ENCODE data around the gene MYORG.
"Not testable (repeated sequence)": the region's sequence is repeated elsewhere in the genome, so short reads cannot be mapped to it uniquely, and the experiment has no call there.

MYORG gene

GRCh38 chr9:34370335-34370969, 6.2 kb downstream of the MYORG start:
- no peak for ATAC-seq
- TF ChIP-seq POU6F1 (CRISPR knock-in tag; IDR thresholded peaks at IDR 0.05; ENCODE audit: borderline replicate concordance, low read depth): no peak
- no peak for TF ChIP-seq CSRNP3 (CRISPR knock-in tag; IDR thresholded peaks at IDR 0.05)
- TF ChIP-seq TSHZ2 (CRISPR knock-in tag; IDR thresholded peaks at IDR 0.05): no peak
- TF ChIP-seq ESRRG (CRISPR knock-in tag; IDR thresholded peaks at IDR 0.05): no peak
- no peak for TF ChIP-seq RARB (CRISPR knock-in tag; IDR thresholded peaks at IDR 0.05)
- TF ChIP-seq CSDC2 (CRISPR knock-in tag; IDR thresholded peaks at IDR 0.05): no peak

GRCh38 chr9:34369636-34370035, 7.1 kb downstream of the MYORG start:
- TF ChIP-seq PATZ1 (CRISPR knock-in tag; IDR thresholded peaks at IDR 0.05; ENCODE audit: borderline replicate concordance) (no peak), OSR1 (CRISPR knock-in tag; IDR thresholded peaks at IDR 0.05) (no peak), ZFP30 (CRISPR knock-in tag; IDR thresholded peaks at IDR 0.05) (no peak), PPARA (CRISPR knock-in tag; IDR thresholded peaks at IDR 0.05; ENCODE audit: borderline replicate concordance) (no peak), ESRRG (CRISPR knock-in tag; IDR thresholded peaks at IDR 0.05) (no peak), ZC3H10 (CRISPR knock-in tag; IDR thresholded peaks at IDR 0.05) (no peak), SNAI2 (CRISPR knock-in tag; IDR thresholded peaks at IDR 0.05) (no peak), ZNF565 (CRISPR knock-in tag; conservative IDR thresholded peaks at IDR 0.05; ENCODE audit: low read depth) (no peak), GLIS3 (CRISPR knock-in tag; IDR thresholded peaks at IDR 0.05) (no peak), ZNF70 (CRISPR knock-in tag; IDR thresholded peaks at IDR 0.05) (no peak), ARNTL (CRISPR knock-in tag; IDR thresholded peaks at IDR 0.05; ENCODE audit: borderline replicate concordance, low read depth) (no peak), RARB (CRISPR knock-in tag; IDR thresholded peaks at IDR 0.05) (no peak)
- ATAC-seq: no peak

- not testable (repeated sequence) for ATAC-seq
Observed at GRCh38 chr9:34368796-34369195, 7.9 kb downstream of the MYORG start.

- not testable (repeated sequence) for ATAC-seq
Observed at GRCh38 chr9:34367751-34368410, 8.8 kb downstream of the MYORG start.

GRCh38 chr9:34366365-34366764, 10.3 kb downstream of the MYORG start:
- ATAC-seq: no peak
- TF ChIP-seq ZC3H10 (CRISPR knock-in tag; IDR thresholded peaks at IDR 0.05) (no peak), PPARA (CRISPR knock-in tag; IDR thresholded peaks at IDR 0.05; ENCODE audit: borderline replicate concordance) (no peak), ESRRG (CRISPR knock-in tag; IDR thresholded peaks at IDR 0.05) (no peak), GLIS3 (CRISPR knock-in tag; IDR thresholded peaks at IDR 0.05) (no peak), TCF4 (CRISPR knock-in tag; IDR thresholded peaks at IDR 0.05; ENCODE audit: borderline replicate concordance) (no peak), POU6F1 (CRISPR knock-in tag; IDR thresholded peaks at IDR 0.05; ENCODE audit: borderline replicate concordance, low read depth) (no peak), TSHZ2 (CRISPR knock-in tag; IDR thresholded peaks at IDR 0.05) (no peak), CREB5 (CRISPR knock-in tag; IDR thresholded peaks at IDR 0.05; ENCODE audit: low read depth) (no peak), ZFP3 (CRISPR knock-in tag; IDR thresholded peaks at IDR 0.05) (no peak)
